Measurements from ENCODE around the gene RTP2. TPM values are rescaled to one million over a fixed set of nuclear protein-coding genes. Genes with fewer than 3 reads are reported as not detected.
A peak's percentile ranks its signal among the peaks of the same experiment; 100 is the strongest.

Gene RTP2
- total and polyA plus RNA-seq, 9 of the 15 experiments (the other 6 are each of a cell fraction or from before 2014, with no cell fraction given) = not detected

GRCh38 chr3:187740421-187741399 is 38.4 kb upstream of the RTP2 start (continued):
- TF ChIP-seq RCOR1 (IDR thresholded peaks at IDR 0.05; ENCODE audit: borderline replicate concordance in 1 of 2, low read depth in 2 of 2, low read length in 2 of 2) = 0 out of 4 replicates have a peak, but pooled peaks of 1 of the 2 experiments have one; percentile 8
- peak; percentile 68 for TF ChIP-seq RBFOX2 (IDR thresholded peaks at IDR 0.05; ENCODE audit: low read depth, low read length)
- peak; percentile 63 for TF ChIP-seq POLR2G (IDR thresholded peaks at IDR 0.05; ENCODE audit: low read depth, low read length)
- TF ChIP-seq SMC3 (conservative IDR thresholded peaks at IDR 0.05; ENCODE audit: insufficient read depth, low read depth, low read length) = peak; percentile 68
- no peak for TF ChIP-seq ZNF740 (CRISPR knock-in tag; IDR thresholded peaks at IDR 0.05)
- 0 out of 4 replicates have a peak, but pooled peaks of 1 of the 2 experiments have one; percentile 49 for TF ChIP-seq ZNF740 (tag; IDR thresholded peaks at IDR 0.05)
- peak; percentile 53 for TF ChIP-seq CTCFL (IDR thresholded peaks at IDR 0.05; ENCODE audit: borderline replicate concordance, insufficient read depth, low read depth, low read length, poor library complexity, severe bottlenecking)
- TF ChIP-seq MAZ (CRISPR knock-in tag; conservative IDR thresholded peaks at IDR 0.05 in 1 of 2, IDR thresholded peaks at IDR 0.05 in 1 of 2) = peak in 1 of 2 experiments; percentile 89; a peak in 2 of 4 replicates
- TF ChIP-seq POLR3A (IDR thresholded peaks at IDR 0.05; ENCODE audit: borderline replicate concordance, extremely low read depth, insufficient read depth, insufficient read length) = no peak
- 0 out of 2 replicates have a peak, but pooled peaks have one; percentile 16 for TF ChIP-seq KLF13 (tag; IDR thresholded peaks at IDR 0.05; ENCODE audit: borderline replicate concordance, low read depth)
- TF ChIP-seq ZNF512 (tag; IDR thresholded peaks at IDR 0.05) = no peak
- 0 out of 2 replicates have a peak, but pooled peaks have one; percentile 33 for TF ChIP-seq STAG1 (CRISPR knock-in tag; IDR thresholded peaks at IDR 0.05; ENCODE audit: borderline replicate concordance)
- TF ChIP-seq TOE1 (IDR thresholded peaks at IDR 0.05; ENCODE audit: borderline replicate concordance) = no peak
- TF ChIP-seq TOE1 (CRISPR knock-in tag; IDR thresholded peaks at IDR 0.05; ENCODE audit: borderline replicate concordance, low read depth) = no peak
- TF ChIP-seq SRF (CRISPR knock-in tag; IDR thresholded peaks at IDR 0.05) = 0 out of 4 replicates have a peak, but pooled peaks of 1 of the 2 experiments have one; percentile 47
- no peak for TF ChIP-seq SRSF7 (optimal IDR thresholded peaks at IDR 0.05; ENCODE audit: low read depth, low read length)
- TF ChIP-seq IRF1 (CRISPR knock-in tag; IDR thresholded peaks at IDR 0.05; ENCODE audit: borderline replicate concordance) = no peak
- TF ChIP-seq ZBTB7A (IDR thresholded peaks at IDR 0.05; ENCODE audit: borderline replicate concordance, control insufficient read depth, low read depth, low read length) = peak; percentile 94

Measured in K562 (cell line).